ENCODE measurements around the gene NRN1L. TPM values are rescaled to one million over a fixed set of nuclear protein-coding genes. Genes with fewer than 3 reads are reported as not detected.

NRN1L gene
- total and polyA plus RNA-seq, 4 donors, result 0.14 to 0.33 (median 0.23) TPM

DNA sequence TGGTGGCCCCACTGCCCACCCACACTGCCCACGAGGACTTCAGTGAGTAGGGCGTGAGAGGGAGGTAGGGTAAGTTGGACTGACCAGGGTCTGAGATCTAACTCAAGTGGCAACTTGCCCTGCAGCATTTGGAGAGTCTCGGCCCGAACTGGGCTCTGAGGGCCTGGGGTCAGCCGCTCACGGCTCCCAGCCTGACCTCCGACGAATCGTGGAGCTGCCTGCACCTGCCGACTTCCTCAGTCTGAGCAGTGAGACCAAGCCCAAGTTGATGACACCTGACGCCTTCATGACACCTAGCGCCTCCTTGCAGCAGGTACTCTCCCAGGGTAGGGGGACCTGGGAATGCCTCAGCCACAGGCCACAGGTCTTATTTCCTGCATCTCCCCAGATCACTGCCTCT, 5.2 kb upstream of the NRN1L start:
- Histone ChIP-seq H3K9me3 (ENCODE audit: control insufficient read depth in 4 of 4, low read length in 3 of 4) (no peaks in the 10 kb centered on the region), H3K27ac (ENCODE audit: low read depth in 1 of 2, low read length in 2 of 2) (no peak overlapping the region), H3K4me3 (ENCODE audit: low read depth in 1 of 3, low read length in 3 of 3) (no peak overlapping the region), H3K36me3 (ENCODE audit: control insufficient read depth in 4 of 4, insufficient read depth in 3 of 4, low read depth in 1 of 4, low read length in 3 of 4) (peaks cover 30 to 71% (median 47%) of the 10 kb centered on the region in 4 donors), H3K9ac (ENCODE audit: low read depth in 1 of 2, low read length in 2 of 2) (no peak overlapping the region), H3K4me1 (ENCODE audit: control insufficient read depth in 4 of 4, insufficient read depth in 4 of 4, low read length in 3 of 4) (peaks cover 0 to 33% (median 18%) of the 10 kb centered on the region in 4 donors), H3K27me3 (ENCODE audit: control insufficient read depth in 4 of 4, insufficient read depth in 4 of 4, low read length in 3 of 4) (no peaks in the 10 kb centered on the region)
- 95% methylated on average over 12 of the region's 12 CpGs for WGBS
- no peak for DNase-seq (ENCODE audit: low spot score)
- TF ChIP-seq HNF4G (IDR thresholded peaks at IDR 0.05), result no peak
- TF ChIP-seq, protein P1, sequence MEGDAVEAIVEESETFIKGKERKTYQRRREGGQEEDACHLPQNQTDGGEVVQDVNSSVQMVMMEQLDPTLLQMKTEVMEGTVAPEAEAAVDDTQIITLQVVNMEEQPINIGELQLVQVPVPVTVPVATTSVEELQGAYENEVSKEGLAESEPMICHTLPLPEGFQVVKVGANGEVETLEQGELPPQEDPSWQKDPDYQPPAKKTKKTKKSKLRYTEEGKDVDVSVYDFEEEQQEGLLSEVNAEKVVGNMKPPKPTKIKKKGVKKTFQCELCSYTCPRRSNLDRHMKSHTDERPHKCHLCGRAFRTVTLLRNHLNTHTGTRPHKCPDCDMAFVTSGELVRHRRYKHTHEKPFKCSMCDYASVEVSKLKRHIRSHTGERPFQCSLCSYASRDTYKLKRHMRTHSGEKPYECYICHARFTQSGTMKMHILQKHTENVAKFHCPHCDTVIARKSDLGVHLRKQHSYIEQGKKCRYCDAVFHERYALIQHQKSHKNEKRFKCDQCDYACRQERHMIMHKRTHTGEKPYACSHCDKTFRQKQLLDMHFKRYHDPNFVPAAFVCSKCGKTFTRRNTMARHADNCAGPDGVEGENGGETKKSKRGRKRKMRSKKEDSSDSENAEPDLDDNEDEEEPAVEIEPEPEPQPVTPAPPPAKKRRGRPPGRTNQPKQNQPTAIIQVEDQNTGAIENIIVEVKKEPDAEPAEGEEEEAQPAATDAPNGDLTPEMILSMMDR (IDR thresholded peaks at IDR 0.05; ENCODE audit: low read depth, low read length, missing input control), result no peak
- TF ChIP-seq, protein P2, sequence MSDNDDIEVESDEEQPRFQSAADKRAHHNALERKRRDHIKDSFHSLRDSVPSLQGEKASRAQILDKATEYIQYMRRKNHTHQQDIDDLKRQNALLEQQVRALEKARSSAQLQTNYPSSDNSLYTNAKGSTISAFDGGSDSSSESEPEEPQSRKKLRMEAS (IDR thresholded peaks at IDR 0.05), result no peak
- TF ChIP-seq FOXA1 (IDR thresholded peaks at IDR 0.05), result no peak
- TF ChIP-seq HNF4A (conservative IDR thresholded peaks at IDR 0.05), result no peak
- TF ChIP-seq, protein P3, sequence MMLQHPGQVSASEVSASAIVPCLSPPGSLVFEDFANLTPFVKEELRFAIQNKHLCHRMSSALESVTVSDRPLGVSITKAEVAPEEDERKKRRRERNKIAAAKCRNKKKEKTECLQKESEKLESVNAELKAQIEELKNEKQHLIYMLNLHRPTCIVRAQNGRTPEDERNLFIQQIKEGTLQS (IDR thresholded peaks at IDR 0.05), result no peak
- no peak for TF ChIP-seq JUND (IDR thresholded peaks at IDR 0.05)
- TF ChIP-seq RAD21 (IDR thresholded peaks at IDR 0.05), result no peak
- no peak for TF ChIP-seq SP1 (IDR thresholded peaks at IDR 0.05)
- no peak for TF ChIP-seq RXRA (IDR thresholded peaks at IDR 0.05)
- TF ChIP-seq, protein P4, sequence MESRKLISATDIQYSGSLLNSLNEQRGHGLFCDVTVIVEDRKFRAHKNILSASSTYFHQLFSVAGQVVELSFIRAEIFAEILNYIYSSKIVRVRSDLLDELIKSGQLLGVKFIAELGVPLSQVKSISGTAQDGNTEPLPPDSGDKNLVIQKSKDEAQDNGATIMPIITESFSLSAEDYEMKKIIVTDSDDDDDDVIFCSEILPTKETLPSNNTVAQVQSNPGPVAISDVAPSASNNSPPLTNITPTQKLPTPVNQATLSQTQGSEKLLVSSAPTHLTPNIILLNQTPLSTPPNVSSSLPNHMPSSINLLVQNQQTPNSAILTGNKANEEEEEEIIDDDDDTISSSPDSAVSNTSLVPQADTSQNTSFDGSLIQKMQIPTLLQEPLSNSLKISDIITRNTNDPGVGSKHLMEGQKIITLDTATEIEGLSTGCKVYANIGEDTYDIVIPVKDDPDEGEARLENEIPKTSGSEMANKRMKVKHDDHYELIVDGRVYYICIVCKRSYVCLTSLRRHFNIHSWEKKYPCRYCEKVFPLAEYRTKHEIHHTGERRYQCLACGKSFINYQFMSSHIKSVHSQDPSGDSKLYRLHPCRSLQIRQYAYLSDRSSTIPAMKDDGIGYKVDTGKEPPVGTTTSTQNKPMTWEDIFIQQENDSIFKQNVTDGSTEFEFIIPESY (IDR thresholded peaks at IDR 0.05), result no peak
- TF ChIP-seq YY1 (IDR thresholded peaks at IDR 0.05), result no peak
- no peak for TF ChIP-seq FOXA2 (IDR thresholded peaks at IDR 0.05)
- TF ChIP-seq NR2F2 (IDR thresholded peaks at IDR 0.05), result no peak

DNA sequence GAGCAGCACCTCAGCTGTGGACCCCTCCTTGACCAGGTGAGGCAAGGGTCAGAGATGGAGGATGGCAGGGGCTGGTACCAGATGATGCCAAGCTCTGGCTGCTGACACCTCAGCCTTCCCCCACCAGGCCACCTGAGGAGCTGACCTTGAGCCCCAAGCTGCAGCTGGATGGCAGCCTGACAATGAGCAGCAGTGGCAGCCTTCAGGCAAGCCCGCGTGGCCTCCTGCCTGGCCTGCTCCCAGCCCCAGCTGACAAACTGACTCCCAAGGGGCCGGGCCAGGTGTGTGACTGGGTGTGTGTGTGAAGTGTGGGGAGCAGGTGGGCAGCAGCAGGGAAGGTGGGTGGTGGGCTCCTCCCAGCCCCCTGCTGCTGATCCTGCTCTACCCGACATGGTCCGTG, 4.7 kb upstream of the NRN1L start:
- no peak overlapping the region for H3K9ac ChIP-seq (ENCODE audit: low read depth in 1 of 2, low read length in 2 of 2)

More for the DNA sequence above, 4.7 kb upstream of the NRN1L start:
- TF ChIP-seq, protein P4 (IDR thresholded peaks at IDR 0.05), result no peak
- TF ChIP-seq HNF4A (conservative IDR thresholded peaks at IDR 0.05) (no peak), EGR1 (IDR thresholded peaks at IDR 0.05; ENCODE audit: low read depth in 2 of 2) (no peak), HNF4G (IDR thresholded peaks at IDR 0.05) (no peak), FOXA1 (IDR thresholded peaks at IDR 0.05) (no peak), TAF1 (conservative IDR thresholded peaks at IDR 0.05) (no peak), SP1 (IDR thresholded peaks at IDR 0.05) (no peak), RXRA (IDR thresholded peaks at IDR 0.05) (no peak), RAD21 (IDR thresholded peaks at IDR 0.05) (no peak)
- TF ChIP-seq, protein P1 (IDR thresholded peaks at IDR 0.05; ENCODE audit: low read depth, low read length, missing input control), result no peak
- TF ChIP-seq, protein P3 (IDR thresholded peaks at IDR 0.05), result no peak
- Histone ChIP-seq H3K4me1 (ENCODE audit: control insufficient read depth in 4 of 4, insufficient read depth in 4 of 4, low read length in 3 of 4) (peaks cover 2 to 33% (median 16%) of the 10 kb centered on the region in 4 donors), H3K27me3 (ENCODE audit: control insufficient read depth in 4 of 4, insufficient read depth in 4 of 4, low read length in 3 of 4) (no peaks in the 10 kb centered on the region), H3K27ac (ENCODE audit: low read depth in 1 of 2, low read length in 2 of 2) (no peak overlapping the region), H3K36me3 (ENCODE audit: control insufficient read depth in 4 of 4, insufficient read depth in 3 of 4, low read depth in 1 of 4, low read length in 3 of 4) (peaks cover 30 to 71% (median 47%) of the 10 kb centered on the region in 4 donors), H3K4me3 (ENCODE audit: low read depth in 1 of 3, low read length in 3 of 3) (no peak overlapping the region), H3K9me3 (ENCODE audit: control insufficient read depth in 4 of 4, low read length in 3 of 4) (no peaks in the 10 kb centered on the region)
- 94% methylated on average over 5 of the region's 5 CpGs for WGBS
- no peak for DNase-seq (ENCODE audit: low spot score)
